GM21367 (cell line): ENCODE data around the gene SIPA1L3.
"Not testable (repeated sequence)": the region's sequence is repeated elsewhere in the genome, so short reads cannot be mapped to it uniquely, and the experiment has no call there.

ENCODE experiments used
- ATAC-seq: cut with Tn5 transposase; IDR thresholded peaks from one replicate; pipeline ENCODE4 v1.9.1; 2021; ENCODE audit not compliant: unreplicated experiment

Gene SIPA1L3

GRCh38 chr19:38017401-38018151 is 110.6 kb downstream of the SIPA1L3 start:
- no peak for ATAC-seq

GRCh38 chr19:38018694-38019395 is 111.8 kb downstream of the SIPA1L3 start:
- ATAC-seq = no peak

- no peak for ATAC-seq
Observed at GRCh38 chr19:38019396-38019724, 112.4 kb downstream of the SIPA1L3 start.

GRCh38 chr19:38020311-38020710 is 113.3 kb downstream of the SIPA1L3 start:
- ATAC-seq = no peak

GRCh38 chr19:38021352-38021751 is 114.3 kb downstream of the SIPA1L3 start:
- no peak for ATAC-seq

- ATAC-seq = no peak
Observed at GRCh38 chr19:38022791-38023670, 116.0 kb downstream of the SIPA1L3 start.

GRCh38 chr19:38023671-38024541 is 116.9 kb downstream of the SIPA1L3 start:
- no peak for ATAC-seq

- no peak for ATAC-seq
Observed at GRCh38 chr19:38024992-38025908, 118.2 kb downstream of the SIPA1L3 start.

- no peak for ATAC-seq
Observed at GRCh38 chr19:38025909-38026307, 118.9 kb downstream of the SIPA1L3 start.

- no peak for ATAC-seq
Observed at GRCh38 chr19:38028913-38029510, 122.0 kb downstream of the SIPA1L3 start.

- ATAC-seq = not testable (repeated sequence)
Observed at GRCh38 chr19:38030001-38030400, 123.0 kb downstream of the SIPA1L3 start.

- no peak for ATAC-seq
Observed at GRCh38 chr19:38030686-38031422, 123.8 kb downstream of the SIPA1L3 start.

GRCh38 chr19:38031423-38031770 is 124.4 kb downstream of the SIPA1L3 start:
- ATAC-seq = no peak

GRCh38 chr19:38032151-38032550 is 125.1 kb downstream of the SIPA1L3 start:
- no peak for ATAC-seq

- no peak for ATAC-seq
Observed at GRCh38 chr19:38032951-38033350, 125.9 kb downstream of the SIPA1L3 start.

- peak; percentile 61 for ATAC-seq
Observed at GRCh38 chr19:38033658-38034491, 126.9 kb downstream of the SIPA1L3 start.

- ATAC-seq = no peak
Observed at GRCh38 chr19:38034492-38034860, 127.5 kb downstream of the SIPA1L3 start.
